Measurements from ENCODE around the gene LRTM2. TPM values are rescaled to one million over a fixed set of nuclear protein-coding genes. Genes with fewer than 3 reads are reported as not detected.
"Not testable (repeated sequence)": the region's sequence is repeated elsewhere in the genome, so short reads cannot be mapped to it uniquely, and the experiment has no call there.

LRTM2 gene
- total RNA-seq, 1 experiment from 2014 or later, result not detected

GRCh38 chr12:1811281-1811947, 9.0 kb upstream of the LRTM2 start:
- H3K27me3 ChIP-seq (replicated peaks), result peaks cover 47% of the 10 kb centered on the region
- H3K27ac ChIP-seq, result no peak overlapping the region
- H3K36me3 ChIP-seq, result no peaks in the 10 kb centered on the region
- no peak for DNase-seq (ENCODE audit: low read depth in 1 of 2, low spot score in 2 of 2)
- H3K9me3 ChIP-seq (replicated peaks), result no peaks in the 10 kb centered on the region
- H3K4me3 ChIP-seq, result no peak overlapping the region
- no peaks in the 10 kb centered on the region for H3K4me1 ChIP-seq (replicated peaks)

GRCh38 chr12:1811948-1812291, 8.4 kb upstream of the LRTM2 start:
- no peaks in the 10 kb centered on the region for H3K4me1 ChIP-seq (replicated peaks)
- H3K9me3 ChIP-seq (replicated peaks), result no peaks in the 10 kb centered on the region
- DNase-seq (ENCODE audit: low read depth in 1 of 2, low spot score in 2 of 2), result no peak
- no peaks in the 10 kb centered on the region for H3K36me3 ChIP-seq
- no peak overlapping the region for H3K4me3 ChIP-seq
- H3K27ac ChIP-seq, result no peak overlapping the region
- H3K27me3 ChIP-seq (replicated peaks), result peaks cover 52% of the 10 kb centered on the region

DNA sequence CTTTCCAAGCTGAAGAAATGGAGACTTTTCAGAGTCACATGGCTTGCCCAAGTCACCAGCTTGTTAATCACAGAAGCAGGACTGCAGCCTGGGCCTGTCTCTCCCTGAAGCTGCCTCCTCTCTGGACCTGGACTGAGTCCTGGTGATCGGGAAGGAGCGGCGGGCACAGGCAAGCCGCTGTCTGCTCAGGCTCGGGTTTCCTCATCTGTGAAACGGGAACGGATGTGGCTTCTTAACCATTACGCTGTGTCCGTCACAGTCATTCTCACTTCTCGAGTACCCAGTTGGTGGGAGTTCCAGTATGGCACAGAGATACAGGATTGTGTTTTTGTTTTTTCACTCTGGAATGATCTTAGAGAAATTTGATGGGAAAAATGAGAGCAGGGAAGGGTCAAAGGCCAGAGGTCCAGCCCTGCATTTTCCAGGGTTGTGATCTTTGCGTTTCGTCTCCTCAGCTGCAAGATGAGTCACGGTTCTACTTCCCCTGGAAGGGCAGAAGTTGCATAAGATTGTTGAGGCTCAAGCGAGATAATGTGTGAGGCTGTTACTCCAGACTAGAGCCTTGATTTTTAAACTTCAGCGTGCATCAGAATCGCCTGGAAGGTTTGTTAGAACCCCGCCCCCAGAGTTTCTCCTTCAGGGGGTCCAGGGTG, 7.6 kb upstream of the LRTM2 start:
- Histone ChIP-seq H3K4me1 (replicated peaks) (no peaks in the 10 kb centered on the region), H3K36me3 (no peaks in the 10 kb centered on the region), H3K27ac (no peak overlapping the region), H3K9me3 (replicated peaks) (no peaks in the 10 kb centered on the region), H3K4me3 (no peak overlapping the region), H3K27me3 (replicated peaks) (peaks cover 52% of the 10 kb centered on the region)
- DNase-seq (ENCODE audit: low read depth in 1 of 2, low spot score in 2 of 2), result no peak

GRCh38 chr12:1814266-1814665, 6.1 kb upstream of the LRTM2 start:
- Histone ChIP-seq H3K27ac (no peak overlapping the region), H3K36me3 (no peaks in the 10 kb centered on the region), H3K27me3 (replicated peaks) (peaks cover 56% of the 10 kb centered on the region), H3K9me3 (replicated peaks) (no peaks in the 10 kb centered on the region), H3K4me1 (replicated peaks) (no peaks in the 10 kb centered on the region), H3K4me3 (no peak overlapping the region)
- DNase-seq (ENCODE audit: low read depth in 1 of 2, low spot score in 2 of 2), result no peak

- Histone ChIP-seq H3K9me3 (replicated peaks) (no peaks in the 10 kb centered on the region), H3K4me1 (replicated peaks) (no peaks in the 10 kb centered on the region), H3K4me3 (no peak overlapping the region), H3K27ac (no peak overlapping the region), H3K27me3 (replicated peaks) (peaks cover 64% of the 10 kb centered on the region), H3K36me3 (no peaks in the 10 kb centered on the region)
- no peak for DNase-seq (ENCODE audit: low read depth in 1 of 2, low spot score in 2 of 2)
These were observed 5.3 kb upstream of the LRTM2 start for GRCh38 chr12:1815108-1815507.

DNA sequence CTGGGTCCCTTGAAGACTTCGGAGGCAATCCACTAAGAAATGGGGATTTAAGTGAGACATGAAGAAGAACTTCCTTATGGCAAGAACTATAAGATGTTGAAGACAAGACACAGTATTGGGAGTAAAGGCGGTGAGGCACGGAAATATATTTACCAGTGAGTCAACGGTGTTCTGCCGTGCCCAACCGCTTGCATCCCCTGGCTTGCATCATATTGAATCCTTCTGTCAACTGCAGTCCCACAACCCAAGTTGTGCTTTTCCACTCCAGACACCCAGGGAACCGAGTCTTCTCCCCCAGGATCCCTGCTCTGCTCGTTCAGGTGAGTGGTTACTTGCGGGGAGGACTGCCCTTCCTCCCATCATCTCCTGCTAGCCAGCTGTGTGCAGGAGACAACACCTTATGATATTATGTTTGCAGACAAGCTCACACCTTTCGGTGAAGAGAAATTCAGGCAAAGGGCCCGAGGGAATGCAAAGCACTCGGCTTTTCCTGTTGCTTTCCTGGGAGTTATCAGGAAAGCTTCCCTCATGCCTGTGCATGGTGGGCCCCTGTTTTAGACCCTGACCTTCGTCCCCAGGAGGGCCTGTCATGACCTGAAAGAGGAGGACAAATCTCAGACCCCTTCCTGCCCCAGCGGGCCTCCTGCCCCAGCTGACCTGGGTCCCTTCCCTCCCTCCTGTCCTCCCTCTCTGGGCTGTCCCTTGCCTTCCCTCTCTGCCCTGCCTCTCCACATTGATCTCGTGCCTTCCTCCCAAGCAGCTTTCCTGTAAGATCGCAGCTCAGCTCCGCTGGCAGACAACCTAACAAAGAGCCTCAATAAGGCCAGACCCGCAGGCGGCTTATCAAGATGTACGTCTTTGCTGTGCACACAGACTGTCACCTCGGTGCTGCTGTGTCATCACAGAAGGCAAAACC, 4.3 kb upstream of the LRTM2 start:
- Histone ChIP-seq H3K4me3 (no peak overlapping the region), H3K36me3 (no peaks in the 10 kb centered on the region), H3K27me3 (replicated peaks) (peaks cover 74% of the 10 kb centered on the region), H3K4me1 (replicated peaks) (no peaks in the 10 kb centered on the region), H3K9me3 (replicated peaks) (no peaks in the 10 kb centered on the region), H3K27ac (no peak overlapping the region)
- DNase-seq (ENCODE audit: low read depth in 1 of 2, low spot score in 2 of 2), result no peak

DNA sequence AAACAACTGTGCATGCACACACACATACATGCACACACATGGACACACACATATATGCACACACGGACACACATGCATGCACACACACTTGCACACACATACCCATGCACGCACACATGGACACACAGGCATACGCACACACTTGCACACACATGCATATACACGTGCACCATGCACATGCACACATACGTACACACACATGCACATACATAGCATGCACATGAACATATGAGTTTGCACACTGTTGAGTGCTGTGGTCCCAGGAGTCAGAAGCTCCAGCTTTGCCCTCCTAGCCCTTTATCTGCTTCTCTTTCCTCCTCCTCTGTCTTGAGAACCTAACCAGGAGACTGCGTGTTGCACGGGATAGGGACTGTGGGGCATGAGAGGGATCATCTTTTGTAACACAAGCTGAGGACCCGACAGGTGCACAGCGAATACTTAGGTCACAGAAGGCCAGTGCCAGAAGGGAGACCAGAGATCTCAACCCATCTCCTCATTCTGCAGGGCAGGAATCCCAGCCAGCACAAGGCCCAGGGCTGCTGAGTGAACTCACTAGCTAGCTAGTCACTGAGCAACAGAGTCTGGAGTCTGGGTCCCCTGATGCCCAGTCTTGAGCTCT, 3.5 kb upstream of the LRTM2 start:
- H3K27me3 ChIP-seq (replicated peaks), result peaks cover 76% of the 10 kb centered on the region

DNA sequence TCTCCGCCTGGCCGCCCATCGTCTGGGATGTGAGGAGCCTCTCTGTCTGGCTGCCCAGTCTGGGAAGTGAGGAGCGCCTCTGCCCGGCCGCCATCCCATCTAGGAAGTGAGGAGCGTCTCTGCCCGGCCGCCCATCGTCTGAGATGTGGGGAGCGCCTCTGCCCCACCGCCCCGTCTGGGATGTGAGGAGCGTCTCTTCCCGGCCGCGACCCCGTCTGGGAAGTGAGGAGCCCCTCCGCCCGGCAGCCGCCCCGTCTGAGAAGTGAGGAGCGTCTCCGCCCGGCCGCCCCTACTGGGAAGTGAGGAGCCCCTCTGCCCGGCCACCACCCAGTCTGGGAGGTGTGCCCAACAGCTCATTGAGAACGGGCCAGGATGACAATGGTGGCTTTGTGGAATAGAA, 2.4 kb upstream of the LRTM2 start:
- DNase-seq (ENCODE audit: low read depth in 1 of 2, low spot score in 2 of 2); H3K4me3 ChIP-seq; H3K9me3 ChIP-seq (replicated peaks); H3K27ac ChIP-seq; H3K36me3 ChIP-seq; H3K4me1 ChIP-seq (replicated peaks): not testable (repeated sequence)
- H3K27me3 ChIP-seq (replicated peaks), result peaks cover 77% of the 10 kb centered on the region

More for the DNA sequence above, 3.5 kb upstream of the LRTM2 start:
- no peak overlapping the region for H3K4me3 ChIP-seq
- H3K36me3 ChIP-seq, result no peaks in the 10 kb centered on the region
- H3K4me1 ChIP-seq (replicated peaks), result no peaks in the 10 kb centered on the region
- no peaks in the 10 kb centered on the region for H3K9me3 ChIP-seq (replicated peaks)
- DNase-seq (ENCODE audit: low read depth in 1 of 2, low spot score in 2 of 2), result no peak
- no peak overlapping the region for H3K27ac ChIP-seq

- no peak for DNase-seq (ENCODE audit: low read depth in 1 of 2, low spot score in 2 of 2)
- Histone ChIP-seq H3K36me3 (no peaks in the 10 kb centered on the region), H3K27me3 (replicated peaks) (peaks cover 77% of the 10 kb centered on the region), H3K4me3 (no peak overlapping the region), H3K9me3 (replicated peaks) (no peaks in the 10 kb centered on the region), H3K27ac (no peak overlapping the region), H3K4me1 (replicated peaks) (no peaks in the 10 kb centered on the region)
These were observed 1.3 kb upstream of the LRTM2 start for GRCh38 chr12:1819050-1819449.

- H3K9me3 ChIP-seq (replicated peaks), result no peaks in the 10 kb centered on the region
- no peak overlapping the region for H3K27ac ChIP-seq
- H3K36me3 ChIP-seq, result no peaks in the 10 kb centered on the region
- no peaks in the 10 kb centered on the region for H3K4me1 ChIP-seq (replicated peaks)
- H3K27me3 ChIP-seq (replicated peaks), result peaks cover 77% of the 10 kb centered on the region
- DNase-seq (ENCODE audit: low read depth in 1 of 2, low spot score in 2 of 2), result no peak
- no peak overlapping the region for H3K4me3 ChIP-seq
These were observed 794 bp upstream of the LRTM2 start for GRCh38 chr12:1819571-1819970.

GRCh38 chr12:1820896-1821291, 529 bp downstream of the LRTM2 start:
- Histone ChIP-seq H3K4me1 (replicated peaks) (no peaks in the 10 kb centered on the region), H3K4me3 (no peak overlapping the region), H3K27me3 (replicated peaks) (peaks cover 77% of the 10 kb centered on the region), H3K9me3 (replicated peaks) (no peaks in the 10 kb centered on the region), H3K27ac (no peak overlapping the region), H3K36me3 (no peaks in the 10 kb centered on the region)
- no peak for DNase-seq (ENCODE audit: low read depth in 1 of 2, low spot score in 2 of 2)

GRCh38 chr12:1821805-1822204, 1.4 kb downstream of the LRTM2 start:
- H3K27ac ChIP-seq, result no peak overlapping the region
- H3K36me3 ChIP-seq, result no peaks in the 10 kb centered on the region
- H3K4me1 ChIP-seq (replicated peaks), result no peaks in the 10 kb centered on the region
- H3K4me3 ChIP-seq, result no peak overlapping the region
- no peak for DNase-seq (ENCODE audit: low read depth in 1 of 2, low spot score in 2 of 2)
- H3K9me3 ChIP-seq (replicated peaks), result no peaks in the 10 kb centered on the region
- peaks cover 80% of the 10 kb centered on the region for H3K27me3 ChIP-seq (replicated peaks)

GRCh38 chr12:1822699-1823098, 2.3 kb downstream of the LRTM2 start:
- Histone ChIP-seq H3K4me1 (replicated peaks) (no peaks in the 10 kb centered on the region), H3K27ac (no peak overlapping the region), H3K4me3 (no peak overlapping the region), H3K27me3 (replicated peaks) (peaks cover 89% of the 10 kb centered on the region), H3K9me3 (replicated peaks) (no peaks in the 10 kb centered on the region), H3K36me3 (no peaks in the 10 kb centered on the region)
- DNase-seq (ENCODE audit: low read depth in 1 of 2, low spot score in 2 of 2), result no peak

GRCh38 chr12:1823237-1823636, 2.9 kb downstream of the LRTM2 start:
- no peaks in the 10 kb centered on the region for H3K36me3 ChIP-seq
- H3K9me3 ChIP-seq (replicated peaks), result no peaks in the 10 kb centered on the region
- H3K4me3 ChIP-seq, result no peak overlapping the region
- no peak for DNase-seq (ENCODE audit: low read depth in 1 of 2, low spot score in 2 of 2)
- H3K27me3 ChIP-seq (replicated peaks), result peaks cover 94% of the 10 kb centered on the region
- H3K4me1 ChIP-seq (replicated peaks), result no peaks in the 10 kb centered on the region
- H3K27ac ChIP-seq, result no peak overlapping the region

Measured in SJSA1 (cell line).